Esophagus (tissue), 2 donors: ENCODE results near the gene DNAI2. TPM values are rescaled to one million over a fixed set of nuclear protein-coding genes. Genes with fewer than 3 reads are reported as not detected.

ENCODE experiments used
- H3K27ac ChIP-seq, 2 donors: one replicate each; pipeline ENCODE4 v1.5.1; 2013; ENCODE audit warnings: low read depth in 2 of 2, mild to moderate bottlenecking in 2 of 2, inconsistent platforms in 1 of 2, low read length in 1 of 2, moderate library complexity in 1 of 2
- H3K27me3 ChIP-seq, 2 donors: one replicate each; pipeline ENCODE4 v1.6.1; 2013; ENCODE audit warnings: low read length in 2 of 2, control low read depth in 1 of 2, mild to moderate bottlenecking in 1 of 2; ENCODE audit not compliant: insufficient read depth in 2 of 2, control insufficient read depth in 1 of 2
- H3K36me3 ChIP-seq, 2 donors: one replicate each; pipeline ENCODE4 v1.6.1; 2013; ENCODE audit warnings: low read length in 1 of 2; ENCODE audit not compliant: control insufficient read depth in 2 of 2, insufficient read depth in 2 of 2
- H3K4me1 ChIP-seq, 2 donors: one replicate each; pipeline ENCODE4 v1.6.1; 2013; ENCODE audit warnings: low read length in 1 of 2; ENCODE audit not compliant: control insufficient read depth in 2 of 2, insufficient read depth in 2 of 2
- H3K4me3 ChIP-seq, 2 donors: one replicate each; pipeline ENCODE4 v1.5.1; 2013; ENCODE audit warnings: low read length in 2 of 2, mild to moderate bottlenecking in 2 of 2, low read depth in 1 of 2, moderate library complexity in 1 of 2
- H3K9me3 ChIP-seq, 2 donors: one replicate each; pipeline ENCODE4 v1.6.1; 2013; ENCODE audit warnings: mild to moderate bottlenecking in 2 of 2, low read depth in 1 of 2, low read length in 1 of 2, moderate library complexity in 1 of 2; ENCODE audit not compliant: control insufficient read depth in 2 of 2, insufficient read depth in 1 of 2
- WGBS, 2 donors: extraction: QIAGEN DNeasy Blood & Tissue Kit; methylation state at CpG; one replicate each; pipeline ENCODE4 v1.1.7; 2013; 5-methylcytosine and 5-hydroxymethylcytosine counted together
- polyA plus RNA-seq, 2 donors: library from polyadenylated mRNA; stranded (reverse); fragments of 200-250 nt; gene quantifications; one replicate each; pipeline ENCODE4 v1.2.3, GENCODE V29; 2013
- donor health status: healthy with polysubstance abuse.
- donor health status: Bipolar disorder and iron deficiency.

DNAI2 gene
- polyA plus RNA-seq, result not detected

GRCh38 chr17:74274060-74274708 is at the start of gene DNAI2:
Gene DNAI2, plus strand, starts transcription at chr17:74274234. Its CDS starts 7,584 bp downstream, at chr17:74281818.
- Histone ChIP-seq H3K27me3 (no peaks in the 10 kb centered on the region), H3K4me3 (no peak within 1 kb of the TSS)
- WGBS, 2 donors, result 9 to 11% methylated on average over 33 of the region's 33 CpGs

DNA sequence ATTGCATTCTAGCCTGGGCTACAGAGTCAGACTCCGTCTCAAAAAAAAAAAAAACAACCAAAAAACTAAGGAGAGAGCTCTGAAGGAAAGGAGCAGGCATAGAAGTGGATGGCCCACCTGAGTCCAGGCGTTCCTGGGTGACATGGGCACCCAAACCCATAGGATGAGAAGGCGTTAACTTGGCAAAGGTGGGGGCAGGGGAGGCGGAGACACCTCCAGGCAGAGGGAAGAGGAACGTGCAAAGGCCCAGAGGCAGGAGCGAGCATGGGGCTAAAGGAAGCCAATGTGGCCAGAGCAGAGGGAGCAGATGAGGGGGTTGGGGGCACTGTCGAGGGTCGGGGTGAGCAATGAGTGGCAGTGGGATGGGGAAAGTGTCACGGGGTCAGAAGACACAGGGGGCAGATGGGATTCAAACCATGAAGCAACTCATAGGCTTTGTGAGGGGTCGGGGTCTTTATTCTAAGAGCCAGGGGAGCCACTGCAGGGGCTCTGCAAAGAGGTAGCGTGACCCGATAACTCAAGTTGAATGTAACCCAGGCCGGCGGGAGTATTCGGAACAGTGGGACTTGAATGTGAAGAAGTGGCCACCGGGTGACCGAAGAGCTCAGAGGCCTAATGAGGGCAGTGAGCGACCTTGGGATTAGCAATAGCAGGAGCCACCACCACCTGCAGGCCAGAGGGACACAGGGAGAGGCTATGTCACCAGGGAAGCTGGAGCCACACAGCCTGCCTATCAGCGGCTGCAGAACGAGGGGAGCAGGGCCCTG is 48.9 kb upstream of the DNAI2 start:
- 92% methylated on average over 20 of the region's 20 CpGs for WGBS, 2 donors
- no peaks in the 10 kb centered on the region for H3K27me3 ChIP-seq
- no peaks in the 10 kb centered on the region for H3K36me3 ChIP-seq
- H3K27ac ChIP-seq, result no peak overlapping the region
- H3K4me1 ChIP-seq, result peaks cover 0 to 5% of the 10 kb centered on the region in 2 donors
- no peak overlapping the region for H3K4me3 ChIP-seq
- H3K9me3 ChIP-seq, result no peaks in the 10 kb centered on the region

More at GRCh38 chr17:74274060-74274708, at the start of gene DNAI2:
- no peaks in the 10 kb centered on the region for H3K4me1 ChIP-seq
- no peaks in the 10 kb centered on the region for H3K36me3 ChIP-seq
- no peak within 1 kb of the TSS for H3K27ac ChIP-seq
- no peaks in the 10 kb centered on the region for H3K9me3 ChIP-seq

GRCh38 chr17:74226252-74226651 is 47.8 kb upstream of the DNAI2 start:
- Histone ChIP-seq H3K4me3 (no peak overlapping the region), H3K4me1 (peaks cover 2 to 5% of the 10 kb centered on the region in 2 donors), H3K27ac (no peak overlapping the region), H3K9me3 (no peaks in the 10 kb centered on the region), H3K36me3 (peaks cover 0 to 2% of the 10 kb centered on the region in 2 donors), H3K27me3 (no peaks in the 10 kb centered on the region)
- WGBS, 2 donors, result 77 to 80% methylated on average over 6 of the region's 6 CpGs

- WGBS, 2 donors, result 87 to 88% methylated on average over 10 of the region's 10 CpGs
- Histone ChIP-seq H3K4me3 (no peak overlapping the region), H3K36me3 (peaks cover 0 to 2% of the 10 kb centered on the region in 2 donors)
Measured at GRCh38 chr17:74227271-74228080, 46.6 kb upstream of the DNAI2 start.

DNA sequence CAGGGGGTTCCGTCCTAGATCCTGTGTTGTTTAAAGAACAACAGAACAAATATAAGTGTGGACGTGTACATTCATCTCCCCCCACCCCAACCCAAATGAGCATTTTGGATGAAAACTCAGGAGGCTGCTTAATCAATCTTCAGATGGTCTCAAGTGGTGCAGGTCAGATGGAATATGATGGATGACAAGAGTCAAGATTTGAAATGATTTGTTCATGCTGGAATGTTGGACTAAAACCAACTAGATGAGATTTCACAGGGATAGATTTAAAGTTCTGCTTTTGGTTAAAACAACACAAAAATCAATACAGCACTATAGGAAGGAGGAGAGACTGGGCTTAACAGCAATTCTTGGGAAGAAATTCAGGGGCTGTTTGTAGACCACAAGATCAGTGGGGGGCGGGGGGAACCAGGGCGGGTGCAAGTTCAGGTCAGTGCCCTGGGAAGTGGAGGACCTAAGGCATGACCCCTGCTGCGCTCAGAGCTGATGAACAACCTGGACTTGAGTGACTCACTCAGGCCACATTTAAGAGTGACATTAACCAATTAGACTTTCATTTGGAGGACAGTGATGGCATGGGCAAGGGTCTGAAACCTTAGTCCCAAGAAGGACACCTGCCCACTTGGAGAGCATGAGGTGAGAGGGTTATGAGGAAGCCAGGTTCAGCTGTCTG is 45.6 kb upstream of the DNAI2 start:
- H3K4me3 ChIP-seq, result no peak overlapping the region
- H3K27me3 ChIP-seq, result no peaks in the 10 kb centered on the region
- 84 to 91% methylated on average over 5 of the region's 5 CpGs for WGBS, 2 donors
- peaks cover 2 to 5% of the 10 kb centered on the region in 2 donors for H3K4me1 ChIP-seq
- H3K36me3 ChIP-seq, result peaks cover 0 to 2% of the 10 kb centered on the region in 2 donors
- no peak overlapping the region for H3K27ac ChIP-seq
- H3K9me3 ChIP-seq, result no peaks in the 10 kb centered on the region

More at GRCh38 chr17:74227271-74228080, 46.6 kb upstream of the DNAI2 start:
- H3K27me3 ChIP-seq, result no peaks in the 10 kb centered on the region
- H3K27ac ChIP-seq, result no peak overlapping the region
- H3K9me3 ChIP-seq, result no peaks in the 10 kb centered on the region
- H3K4me1 ChIP-seq, result peaks cover 2 to 5% of the 10 kb centered on the region in 2 donors

GRCh38 chr17:74230896-74231295 is 43.1 kb upstream of the DNAI2 start:
- WGBS, 2 donors, result 93% methylated on average over 16 of the region's 16 CpGs
- Histone ChIP-seq H3K9me3 (no peaks in the 10 kb centered on the region), H3K36me3 (peaks cover 0 to 2% of the 10 kb centered on the region in 2 donors), H3K27ac (no peak overlapping the region), H3K4me1 (peaks cover 0 to 4% of the 10 kb centered on the region in 2 donors), H3K27me3 (no peaks in the 10 kb centered on the region), H3K4me3 (no peak overlapping the region)

DNA sequence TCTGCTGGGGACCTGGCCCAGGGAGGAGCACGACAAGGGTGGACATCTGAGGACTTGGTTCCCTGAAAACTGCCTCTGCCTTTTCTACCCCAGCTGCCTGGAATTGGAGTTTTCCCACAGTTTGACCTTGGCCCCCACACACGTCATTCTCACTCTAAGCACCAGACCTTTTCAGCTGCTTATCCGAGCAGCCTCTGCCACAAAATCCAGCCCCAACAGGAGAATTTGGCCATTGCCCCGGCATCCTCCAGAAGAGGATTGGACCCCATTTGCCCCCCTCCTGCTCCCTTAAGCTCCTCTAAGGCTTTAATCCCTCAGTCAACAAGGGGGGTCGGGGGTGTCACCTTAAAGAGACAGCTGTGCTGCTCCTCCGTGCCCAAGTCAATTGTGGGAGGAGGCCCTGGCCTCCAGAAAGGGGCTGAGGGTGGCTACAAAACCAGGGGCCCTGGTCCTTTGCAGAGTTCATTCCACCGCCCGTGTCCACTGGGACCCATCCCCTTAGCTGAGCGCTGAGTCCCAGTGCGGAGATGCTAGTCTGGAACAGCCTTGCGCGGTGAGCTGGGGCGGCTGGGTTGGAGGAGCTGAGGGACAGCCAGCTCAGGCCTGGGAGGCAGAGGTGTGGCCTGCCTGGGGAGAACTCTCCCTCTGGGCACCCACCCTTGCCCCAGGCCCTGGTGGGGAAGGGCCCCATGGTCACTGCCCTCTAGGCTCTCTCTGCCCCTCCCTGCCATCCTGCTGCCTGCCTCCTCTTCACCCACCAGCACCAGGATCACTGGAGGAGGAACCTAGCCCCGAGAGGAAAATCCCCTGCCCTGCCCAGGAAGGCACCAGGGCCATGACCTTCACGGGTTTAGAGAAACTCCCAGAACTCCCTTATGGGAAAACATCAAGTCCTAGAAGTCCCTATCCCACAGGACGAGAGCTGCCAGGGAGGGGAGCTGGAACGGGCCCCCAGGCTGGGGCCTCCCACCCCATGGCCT is 41.8 kb upstream of the DNAI2 start:
- H3K27ac ChIP-seq, result no peak overlapping the region
- WGBS, 2 donors, result 75 to 81% methylated on average over 17 of the region's 17 CpGs
- no peak overlapping the region for H3K4me3 ChIP-seq
- H3K9me3 ChIP-seq, result no peaks in the 10 kb centered on the region
- H3K4me1 ChIP-seq, result peaks cover 0 to 4% of the 10 kb centered on the region in 2 donors
- H3K27me3 ChIP-seq, result no peaks in the 10 kb centered on the region
- H3K36me3 ChIP-seq, result peaks cover 0 to 2% of the 10 kb centered on the region in 2 donors

- H3K4me1 ChIP-seq, result peaks cover under 1 to 4% of the 10 kb centered on the region in 2 donors
- 84 to 91% methylated on average over 8 of the region's 8 CpGs for WGBS, 2 donors
- H3K27me3 ChIP-seq, result no peaks in the 10 kb centered on the region
- H3K27ac ChIP-seq, result no peak overlapping the region
- peaks cover 0 to 2% of the 10 kb centered on the region in 2 donors for H3K36me3 ChIP-seq
- H3K9me3 ChIP-seq, result no peaks in the 10 kb centered on the region
- H3K4me3 ChIP-seq, result no peak overlapping the region
Measured at GRCh38 chr17:74233937-74234336, 40.1 kb upstream of the DNAI2 start.
